K562 (cell line): ENCODE measurements around the gene WDR46. TPM values are rescaled to one million over a fixed set of nuclear protein-coding genes. Genes with fewer than 3 reads are reported as not detected.

ENCODE experiments used
- ATF7 ChIP-seq: fragments of 450-650 bp; IDR thresholded peaks from 2 replicates; pipeline ENCODE4 v1.7.1; 2014; ENCODE audit warnings: mild to moderate bottlenecking, moderate library complexity
- BRCA1 ChIP-seq, 2 experiments: fragments of 450-650 bp in 1 of 2; sonication (generic) in 1 of 2; formaldehyde crosslinking in 1 of 2; IDR thresholded peaks; 2 replicates each; pipeline versions ENCODE4 v1.5.0 to v1.6.1; 2017 to 2020; ENCODE audit warnings: mild to moderate bottlenecking in 1 of 2, missing genetic modification reagents in 1 of 2
- ETV6 ChIP-seq, 3 experiments: fragments of 150-350 bp in 1 of 3; sonication (generic) in 1 of 3; formaldehyde crosslinking in 1 of 3; IDR thresholded peaks; 2 replicates each; pipeline versions ENCODE4 v1.6.1 to v1.8.0; 2014 to 2022; ENCODE audit warnings: borderline replicate concordance in 2 of 3, low read depth in 2 of 3, antibody characterized with exemption in 1 of 3, low read length in 1 of 3, mild to moderate bottlenecking in 1 of 3, missing genetic modification reagents in 1 of 3
- GTF2F1 ChIP-seq: IDR thresholded peaks from 2 replicates; pipeline ENCODE4 v1.6.1; 2011; ENCODE audit warnings: low read depth, low read length, improper control_type of control experiment
- HNRNPLL ChIP-seq: fragments of 200-400 bp; formaldehyde crosslinking; IDR thresholded peaks from 2 replicates; pipeline ENCODE4 v1.6.1; 2017; ENCODE audit warnings: low read length, low read depth, mild to moderate bottlenecking; ENCODE audit not compliant: poor library complexity, severe bottlenecking
- KLF16 ChIP-seq: IDR thresholded peaks from 2 replicates; pipeline ENCODE4 v1.6.1; 2016; ENCODE audit warnings: antibody characterized with exemption
- MEIS2 ChIP-seq: fragments of 450-650 bp; IDR thresholded peaks from 2 replicates; pipeline ENCODE4 v1.6.1; 2014; ENCODE audit warnings: mild to moderate bottlenecking; ENCODE audit not compliant: partially characterized antibody
- MYC ChIP-seq, 2 experiments: fragments of 250-450 bp in 1 of 2; sonication (Bioruptor Pico) in 1 of 2; IDR thresholded peaks; 2 replicates each; pipeline versions ENCODE4 v1.5.1 to v1.6.1; 2012 to 2021; ENCODE audit warnings: low read depth in 2 of 2, borderline replicate concordance in 1 of 2, improper control_type of control experiment in 1 of 2, low read length in 1 of 2, mild to moderate bottlenecking in 1 of 2, moderate library complexity in 1 of 2
- NFATC3 ChIP-seq: fragments of 450-650 bp; IDR thresholded peaks from 2 replicates; pipeline ENCODE4 v1.6.1; 2017; ENCODE audit warnings: mild to moderate bottlenecking
- POLR2AphosphoS5 ChIP-seq: IDR thresholded peaks from 2 replicates; pipeline ENCODE4 v1.6.1; 2011; ENCODE audit warnings: mild to moderate bottlenecking, low read depth, low read length, moderate library complexity; ENCODE audit not compliant: control insufficient read depth, insufficient read depth
- PTTG1 ChIP-seq: fragments of 450-650 bp; IDR thresholded peaks from 2 replicates; pipeline ENCODE4 v1.6.1; 2016; ENCODE audit warnings: low read depth, mild to moderate bottlenecking, missing genetic modification characterization, missing compliant biosample characterization
- PURB ChIP-seq: sonication (generic); formaldehyde crosslinking; IDR thresholded peaks from 2 replicates; pipeline ENCODE4 v1.9.0; 2021; ENCODE audit warnings: low read depth, mild to moderate bottlenecking, missing genetic modification reagents
- SIN3A ChIP-seq, 2 experiments: fragments of 150-350 bp in 1 of 2; IDR thresholded peaks; 2 replicates each; pipeline ENCODE4 v1.6.1; 2011 to 2016; ENCODE audit warnings: borderline replicate concordance in 2 of 2, low read depth in 2 of 2, low read length in 2 of 2, mild to moderate bottlenecking in 2 of 2, moderate library complexity in 2 of 2; ENCODE audit not compliant: control insufficient read depth in 1 of 2
- ZEB2 ChIP-seq: fragments of 450-650 bp; IDR thresholded peaks from 2 replicates; pipeline ENCODE4 v1.6.1; 2016
- ZNF354B ChIP-seq: fragments of 250-450 bp; sonication (Bioruptor Pico); IDR thresholded peaks from 2 replicates; pipeline ENCODE4 v1.4.0; 2020
- ZNF778 ChIP-seq: fragments of 450-650 bp; formaldehyde crosslinking; IDR thresholded peaks from 2 replicates; pipeline ENCODE4 v1.4.0; 2020; ENCODE audit warnings: mild to moderate bottlenecking, moderate library complexity
- polyA plus RNA-seq, 8 experiments: library from polyadenylated mRNA; depleted of rRNA in 4 of 8; stranded (reverse) in 5 of 8; unstranded in 3 of 8; fragments of >200 nt; fragmentation: Nextera tagmentation in 2 of 8; fragmentation: Illumina TruSeq in 1 of 8; extraction: Ambion mirVana in 2 of 8; extraction: Trizol in 1 of 8; gene quantifications; 2 replicates each; pipeline versions ENCODE4 v1.2.1 to v1.2.3, GENCODE V29; 2011 to 2014; ENCODE audit warnings: inconsistent platforms in 1 of 8, missing spikeins in 1 of 8
- total RNA-seq, 7 experiments: library from RNA; depleted of rRNA in 6 of 7; stranded (reverse); fragments of >200 nt in 6 of 7; fragmentation: Illumina TruSeq in 2 of 7; extraction: Trizol in 2 of 7; gene quantifications; 2 replicates each; pipeline versions ENCODE4 v1.2.1 to v1.2.3, GENCODE V29; 2011 to 2021; ENCODE audit warnings: low replicate concordance in 1 of 7
- TF ChIP-seq, protein P1 (sequence below): fragments of 250-450 bp; sonication (Bioruptor Pico); IDR thresholded peaks from 2 replicates; pipeline ENCODE4 v1.5.0; 2022; ENCODE audit warnings: mild to moderate bottlenecking
- TF ChIP-seq, protein P2 (sequence below): IDR thresholded peaks from 2 replicates; pipeline ENCODE4 v1.6.1; 2014; ENCODE audit warnings: antibody characterized with exemption

Gene WDR46
- total and polyA plus RNA-seq, 9 of the 15 experiments (the other 6 are each of a cell fraction or from before 2014, with no cell fraction given), result 8.9 to 146 (median 93.1) TPM

DNA sequence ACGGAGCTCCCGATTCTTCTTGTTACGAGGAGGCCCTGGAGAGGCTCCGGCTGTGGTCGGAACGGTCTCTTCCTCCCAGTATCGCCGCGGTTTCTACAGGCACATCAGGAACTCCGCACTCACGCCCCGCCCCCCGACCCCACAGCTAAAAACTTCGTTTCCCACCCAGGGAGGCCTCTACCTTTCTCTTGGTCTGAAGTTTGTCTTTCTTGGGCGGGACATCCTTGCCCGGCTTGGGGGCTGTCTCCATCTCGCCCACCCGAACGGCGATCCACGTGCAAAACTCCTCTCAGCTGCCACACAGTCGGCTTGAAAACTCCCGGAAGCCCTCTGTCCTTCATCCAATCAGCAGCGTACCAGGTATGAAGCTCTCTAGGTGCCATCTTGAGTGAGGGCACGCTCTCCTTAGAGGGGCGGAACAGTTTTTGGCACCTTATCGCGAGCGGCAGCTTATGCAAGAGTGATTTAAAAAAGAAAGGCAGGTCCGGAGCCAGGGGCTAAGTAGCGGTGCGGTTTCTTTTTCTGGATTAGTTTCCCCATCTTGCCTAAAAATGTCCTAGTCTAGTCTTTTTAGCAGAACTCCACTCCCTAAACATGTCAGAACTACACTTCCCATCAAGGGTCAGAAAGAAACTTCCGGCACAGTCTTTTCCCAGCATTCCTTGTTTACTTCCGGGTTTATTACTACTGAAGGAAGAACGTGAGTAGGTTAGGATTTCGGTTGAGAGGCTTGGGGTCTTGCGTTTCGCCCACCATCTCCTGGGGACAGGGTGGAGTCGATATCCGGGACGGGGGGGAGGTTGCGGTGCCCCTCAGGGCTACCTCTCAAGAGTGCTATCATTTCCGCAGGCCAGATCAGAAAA, at the start of gene WDR46, which contains the start of gene PFDN6 (continued):
- TF ChIP-seq SIN3A (IDR thresholded peaks at IDR 0.05; ENCODE audit: borderline replicate concordance in 2 of 2, control insufficient read depth in 1 of 2, low read depth in 2 of 2, low read length in 2 of 2), result peak; percentile 97 to 99
- TF ChIP-seq, protein P1, sequence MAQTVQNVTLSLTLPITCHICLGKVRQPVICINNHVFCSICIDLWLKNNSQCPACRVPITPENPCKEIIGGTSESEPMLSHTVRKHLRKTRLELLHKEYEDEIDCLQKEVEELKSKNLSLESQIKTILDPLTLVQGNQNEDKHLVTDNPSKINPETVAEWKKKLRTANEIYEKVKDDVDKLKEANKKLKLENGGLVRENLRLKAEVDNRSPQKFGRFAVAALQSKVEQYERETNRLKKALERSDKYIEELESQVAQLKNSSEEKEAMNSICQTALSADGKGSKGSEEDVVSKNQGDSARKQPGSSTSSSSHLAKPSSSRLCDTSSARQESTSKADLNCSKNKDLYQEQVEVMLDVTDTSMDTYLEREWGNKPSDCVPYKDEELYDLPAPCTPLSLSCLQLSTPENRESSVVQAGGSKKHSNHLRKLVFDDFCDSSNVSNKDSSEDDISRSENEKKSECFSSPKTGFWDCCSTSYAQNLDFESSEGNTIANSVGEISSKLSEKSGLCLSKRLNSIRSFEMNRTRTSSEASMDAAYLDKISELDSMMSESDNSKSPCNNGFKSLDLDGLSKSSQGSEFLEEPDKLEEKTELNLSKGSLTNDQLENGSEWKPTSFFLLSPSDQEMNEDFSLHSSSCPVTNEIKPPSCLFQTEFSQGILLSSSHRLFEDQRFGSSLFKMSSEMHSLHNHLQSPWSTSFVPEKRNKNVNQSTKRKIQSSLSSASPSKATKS (CRISPR knock-in tag), result no peak
- TF ChIP-seq ZNF354B (CRISPR knock-in tag), result 0 out of 2 replicates have a peak, but pooled peaks have one; percentile 23
- TF ChIP-seq MEIS2, result no peak
- no peak for TF ChIP-seq ZEB2
- TF ChIP-seq, protein P2, sequence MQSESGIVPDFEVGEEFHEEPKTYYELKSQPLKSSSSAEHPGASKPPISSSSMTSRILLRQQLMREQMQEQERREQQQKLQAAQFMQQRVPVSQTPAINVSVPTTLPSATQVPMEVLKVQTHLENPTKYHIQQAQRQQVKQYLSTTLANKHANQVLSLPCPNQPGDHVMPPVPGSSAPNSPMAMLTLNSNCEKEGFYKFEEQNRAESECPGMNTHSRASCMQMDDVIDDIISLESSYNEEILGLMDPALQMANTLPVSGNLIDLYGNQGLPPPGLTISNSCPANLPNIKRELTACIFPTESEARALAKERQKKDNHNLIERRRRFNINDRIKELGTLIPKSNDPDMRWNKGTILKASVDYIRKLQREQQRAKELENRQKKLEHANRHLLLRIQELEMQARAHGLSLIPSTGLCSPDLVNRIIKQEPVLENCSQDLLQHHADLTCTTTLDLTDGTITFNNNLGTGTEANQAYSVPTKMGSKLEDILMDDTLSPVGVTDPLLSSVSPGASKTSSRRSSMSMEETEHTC, result no peak
- TF ChIP-seq POLR2AphosphoS5, result peak; percentile 77
- TF ChIP-seq HNRNPLL, result no peak
- TF ChIP-seq ETV6 (IDR thresholded peaks at IDR 0.05; ENCODE audit: borderline replicate concordance in 1 of 2, low read depth in 2 of 2, low read length in 1 of 2), result no peak
- no peak for TF ChIP-seq ETV6 (CRISPR knock-in tag; IDR thresholded peaks at IDR 0.05; ENCODE audit: borderline replicate concordance)
- TF ChIP-seq KLF16, result no peak
- TF ChIP-seq PURB (CRISPR knock-in tag), result no peak
- TF ChIP-seq PTTG1 (tag), result no peak
- no peak for TF ChIP-seq NFATC3
- TF ChIP-seq ATF7, result peak; percentile 65; the same call in 1 of the 2 replicates
- TF ChIP-seq ZNF778 (CRISPR knock-in tag), result no peak
- TF ChIP-seq MYC (IDR thresholded peaks at IDR 0.05; ENCODE audit: low read depth, low read length), result peak; percentile 94
- no peak for TF ChIP-seq MYC (CRISPR knock-in tag; IDR thresholded peaks at IDR 0.05; ENCODE audit: borderline replicate concordance, low read depth)
- no peak for TF ChIP-seq BRCA1 (IDR thresholded peaks at IDR 0.05)
- TF ChIP-seq BRCA1 (CRISPR knock-in tag; IDR thresholded peaks at IDR 0.05), result no peak
- no peak for TF ChIP-seq GTF2F1
